Heart left ventricle (tissue), 13 donors: ENCODE data around the gene PRADC1.

Source experiments
- POLR2A ChIP-seq, 2 donors: fragments of 450-650 bp; IDR thresholded peaks; one replicate each; pipeline ENCODE4 v1.6.1; 2017; ENCODE audit warnings: antibody characterized with exemption in 2 of 2, mild to moderate bottlenecking in 2 of 2, moderate library complexity in 2 of 2
- TF ChIP-seq, protein P1 (sequence below), 12 donors: fragments of 200-600 bp; sonication (generic) in 4 of 12; IDR thresholded peaks; one replicate each; pipeline versions ENCODE4 v1.5.0 to v1.8.0; 2018 to 2022; ENCODE audit warnings: antibody characterized with exemption in 12 of 12, mild to moderate bottlenecking in 5 of 12
- donor health status: ischemic (EF 13 %, LVEDD 7.1; RV severe dilation, severe dysfunction).
- donor health status: DM: no; HTN: yes; CAD: no.
- donor health status: DM: no; HTN: no; CAD: no.
- donor health status: ischemic (EF 25% LVEDD 6.9; RV normal size, moderate dysfunction).
- donor health status: ischemic (EF 25% LVEDD 5.7; RV mildly dilated, moderate dysfunction).
- donor health status: ischemic (EF 35%, LVEDD 5.7; RV mildly dilated, moderate dysfunction).
- donor health status: nonischemic (EF 11% LVEDD 7.7; RV severe dilation, severe dysfunction).
- donor health status: DM: yes; HTN: yes; CAD: no.
- donor health status: PGD.
- donor health status: ischemic (EF 29% LVEDD 5.4; RV normal size, mild dysfunction).
- donor health status: nonischemic (EF 23%, LVEDD 6.1; RV moderate dilation, normal function).

DNA sequence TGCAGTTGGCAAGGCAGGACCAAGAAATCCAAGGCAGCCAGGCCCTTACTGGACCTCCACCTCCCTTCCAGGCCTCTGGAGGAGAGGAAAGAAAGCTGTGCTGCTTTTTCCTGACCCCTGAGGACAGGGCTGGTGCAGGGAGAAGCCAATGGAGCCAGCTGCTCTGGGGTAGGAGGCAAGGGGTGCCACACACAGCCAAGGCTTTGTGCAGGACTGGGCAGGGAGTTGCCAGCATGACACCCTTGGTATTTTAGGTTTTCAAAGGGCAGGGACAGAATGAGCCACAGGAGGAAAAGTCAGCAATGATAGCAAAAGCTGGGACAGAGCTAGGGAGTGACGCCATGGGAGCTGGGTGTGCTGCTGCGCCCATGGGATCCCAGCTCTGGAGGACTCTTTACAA, 24.0 kb upstream of the PRADC1 start:
- TF ChIP-seq, protein P1, sequence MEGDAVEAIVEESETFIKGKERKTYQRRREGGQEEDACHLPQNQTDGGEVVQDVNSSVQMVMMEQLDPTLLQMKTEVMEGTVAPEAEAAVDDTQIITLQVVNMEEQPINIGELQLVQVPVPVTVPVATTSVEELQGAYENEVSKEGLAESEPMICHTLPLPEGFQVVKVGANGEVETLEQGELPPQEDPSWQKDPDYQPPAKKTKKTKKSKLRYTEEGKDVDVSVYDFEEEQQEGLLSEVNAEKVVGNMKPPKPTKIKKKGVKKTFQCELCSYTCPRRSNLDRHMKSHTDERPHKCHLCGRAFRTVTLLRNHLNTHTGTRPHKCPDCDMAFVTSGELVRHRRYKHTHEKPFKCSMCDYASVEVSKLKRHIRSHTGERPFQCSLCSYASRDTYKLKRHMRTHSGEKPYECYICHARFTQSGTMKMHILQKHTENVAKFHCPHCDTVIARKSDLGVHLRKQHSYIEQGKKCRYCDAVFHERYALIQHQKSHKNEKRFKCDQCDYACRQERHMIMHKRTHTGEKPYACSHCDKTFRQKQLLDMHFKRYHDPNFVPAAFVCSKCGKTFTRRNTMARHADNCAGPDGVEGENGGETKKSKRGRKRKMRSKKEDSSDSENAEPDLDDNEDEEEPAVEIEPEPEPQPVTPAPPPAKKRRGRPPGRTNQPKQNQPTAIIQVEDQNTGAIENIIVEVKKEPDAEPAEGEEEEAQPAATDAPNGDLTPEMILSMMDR (IDR thresholded peaks at IDR 0.05): no peak
- no peak for TF ChIP-seq POLR2A (IDR thresholded peaks at IDR 0.05)
